Prostate gland (tissue), 2 donors: Measurements from ENCODE around the gene UBD. TPM values are rescaled to one million over a fixed set of nuclear protein-coding genes. Genes with fewer than 3 reads are reported as not detected.

ENCODE experiments used
- DNase-seq: peaks from one replicate; pipeline ENCODE4 v3.0.0-alpha.2; 2019; ENCODE audit warnings: low spot score
- H3K27ac ChIP-seq, 2 donors: fragments of 200-600 bp; sonication (generic); 2 replicates each; pipeline ENCODE4 v1.5.1; 2017 to 2019
- H3K27me3 ChIP-seq: fragments of 200-600 bp; sonication (generic); replicated peaks from 2 replicates; pipeline ENCODE4 v1.5.1; 2019; ENCODE audit not compliant: insufficient read depth
- H3K36me3 ChIP-seq, 2 donors: fragments of 200-600 bp; sonication (generic); 1 replicate in 1 of 2; 2 replicates in 1 of 2; pipeline versions ENCODE4 v1.5.1 to v1.8.1; 2017 to 2019
- H3K4me1 ChIP-seq: fragments of 200-600 bp; sonication (generic); replicated peaks from 2 replicates; pipeline ENCODE4 v1.5.1; 2019
- H3K4me3 ChIP-seq, 2 donors: fragments of 200-600 bp; sonication (generic); 2 replicates each; pipeline ENCODE4 v1.5.1; 2017 to 2019
- H3K9me3 ChIP-seq: fragments of 200-600 bp; sonication (generic); 2 replicates; pipeline ENCODE4 v1.5.1; 2017
- POLR2A ChIP-seq: fragments of 450-650 bp; IDR thresholded peaks from one replicate; pipeline ENCODE4 v1.6.1; 2016; ENCODE audit warnings: antibody characterized with exemption, mild to moderate bottlenecking
- POLR2AphosphoS5 ChIP-seq: sonication (generic); formaldehyde crosslinking; IDR thresholded peaks from one replicate; pipeline ENCODE4 v1.6.1; 2017; ENCODE audit warnings: antibody characterized with exemption
- WGBS: methylation state at CpG from one replicate; pipeline ENCODE4 v1.1.5; 2018; 5-methylcytosine and 5-hydroxymethylcytosine counted together
- intact Hi-C: fragments of 100-400 bp; cut with DNase I; formaldehyde crosslinking; loops from one replicate; pipeline ENCODE4 v1.14.2; 2022
- total RNA-seq, 2 donors: library from RNA; depleted of rRNA; stranded (reverse); fragments of >200 nt; gene quantifications; one replicate each; pipeline ENCODE4 v1.1.0, GENCODE V29; 2016
- TF ChIP-seq, protein P1 (sequence below), 4 experiments: fragments of 200-600 bp in 2 of 4; fragments of 450-650 bp in 2 of 4; sonication (generic) in 2 of 4; IDR thresholded peaks; 1 replicate in 3 of 4; 2 replicates in 1 of 4; pipeline ENCODE4 v1.5.1; 2016 to 2019; ENCODE audit warnings: antibody characterized with exemption in 4 of 4, mild to moderate bottlenecking in 2 of 4, moderate library complexity in 2 of 4

Gene UBD
- total RNA-seq, 2 donors from 2014 or later: 2.0 to 11.3 TPM

DNA sequence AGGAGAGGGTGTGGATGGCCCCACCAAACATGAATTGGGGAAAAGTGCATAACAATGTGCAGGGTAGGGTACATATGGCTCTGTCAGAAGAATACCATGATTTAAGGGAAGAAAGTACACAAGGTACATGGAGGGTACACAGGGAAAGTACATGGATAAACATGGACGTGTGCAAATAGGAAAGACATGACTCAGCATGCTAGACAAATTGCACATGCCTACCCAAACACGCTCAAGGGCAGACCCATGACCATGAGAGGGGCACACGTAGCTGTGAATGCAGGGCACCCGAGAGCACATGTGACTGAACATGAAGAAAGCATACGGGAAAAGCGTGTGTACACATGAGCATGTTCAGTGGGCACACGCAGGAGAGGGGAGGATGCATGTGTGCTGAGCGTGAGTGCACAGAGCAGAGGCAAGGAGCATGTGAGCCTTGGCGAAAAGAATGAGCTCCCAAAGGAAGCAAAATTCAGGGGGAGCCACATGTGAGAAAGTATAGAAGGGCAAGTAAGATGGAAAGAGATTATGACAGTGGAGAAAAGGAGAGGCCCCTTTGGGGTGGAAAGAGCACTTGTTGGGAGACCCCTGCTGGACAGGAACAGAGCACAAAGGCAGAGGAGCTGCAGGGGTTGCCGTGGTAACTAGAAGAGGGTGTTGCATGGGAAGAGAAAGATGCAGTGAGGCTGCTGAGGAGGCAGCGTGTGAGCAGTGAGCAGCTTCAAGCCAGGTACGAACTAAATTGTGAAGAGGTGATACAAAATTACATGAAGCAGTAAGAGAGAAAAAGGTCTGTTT is 43.2 kb upstream of the UBD start:
- Histone ChIP-seq H3K36me3 (peaks cover 0 to 10% of the 10 kb centered on the region in 2 donors), H3K4me3 (no peak overlapping the region), H3K27ac (no peak overlapping the region), H3K27me3 (no peaks in the 10 kb centered on the region), H3K9me3 (no peaks in the 10 kb centered on the region), H3K4me1 (no peaks in the 10 kb centered on the region)
- WGBS: 73% methylated on average over 12 of the region's 12 CpGs
- DNase-seq: no peak
- intact Hi-C loops: no loop called here
- TF ChIP-seq, protein P1, sequence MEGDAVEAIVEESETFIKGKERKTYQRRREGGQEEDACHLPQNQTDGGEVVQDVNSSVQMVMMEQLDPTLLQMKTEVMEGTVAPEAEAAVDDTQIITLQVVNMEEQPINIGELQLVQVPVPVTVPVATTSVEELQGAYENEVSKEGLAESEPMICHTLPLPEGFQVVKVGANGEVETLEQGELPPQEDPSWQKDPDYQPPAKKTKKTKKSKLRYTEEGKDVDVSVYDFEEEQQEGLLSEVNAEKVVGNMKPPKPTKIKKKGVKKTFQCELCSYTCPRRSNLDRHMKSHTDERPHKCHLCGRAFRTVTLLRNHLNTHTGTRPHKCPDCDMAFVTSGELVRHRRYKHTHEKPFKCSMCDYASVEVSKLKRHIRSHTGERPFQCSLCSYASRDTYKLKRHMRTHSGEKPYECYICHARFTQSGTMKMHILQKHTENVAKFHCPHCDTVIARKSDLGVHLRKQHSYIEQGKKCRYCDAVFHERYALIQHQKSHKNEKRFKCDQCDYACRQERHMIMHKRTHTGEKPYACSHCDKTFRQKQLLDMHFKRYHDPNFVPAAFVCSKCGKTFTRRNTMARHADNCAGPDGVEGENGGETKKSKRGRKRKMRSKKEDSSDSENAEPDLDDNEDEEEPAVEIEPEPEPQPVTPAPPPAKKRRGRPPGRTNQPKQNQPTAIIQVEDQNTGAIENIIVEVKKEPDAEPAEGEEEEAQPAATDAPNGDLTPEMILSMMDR (IDR thresholded peaks at IDR 0.05): no peak
- no peak for TF ChIP-seq POLR2AphosphoS5
- no peak for TF ChIP-seq POLR2A

- no peak for DNase-seq
- Histone ChIP-seq H3K36me3 (no peaks in the 10 kb centered on the region), H3K27ac (no peak overlapping the region), H3K9me3 (no peaks in the 10 kb centered on the region), H3K27me3 (no peaks in the 10 kb centered on the region), H3K4me3 (no peak overlapping the region), H3K4me1 (no peaks in the 10 kb centered on the region)
- 49% methylated on average over 2 of the region's 2 CpGs for WGBS
- TF ChIP-seq POLR2AphosphoS5 (no peak), POLR2A (no peak)
- TF ChIP-seq, protein P1 (IDR thresholded peaks at IDR 0.05): no peak
- intact Hi-C loops: no loop called here
These were observed 38.7 kb upstream of the UBD start for GRCh38 chr6:29598172-29598747.

DNA sequence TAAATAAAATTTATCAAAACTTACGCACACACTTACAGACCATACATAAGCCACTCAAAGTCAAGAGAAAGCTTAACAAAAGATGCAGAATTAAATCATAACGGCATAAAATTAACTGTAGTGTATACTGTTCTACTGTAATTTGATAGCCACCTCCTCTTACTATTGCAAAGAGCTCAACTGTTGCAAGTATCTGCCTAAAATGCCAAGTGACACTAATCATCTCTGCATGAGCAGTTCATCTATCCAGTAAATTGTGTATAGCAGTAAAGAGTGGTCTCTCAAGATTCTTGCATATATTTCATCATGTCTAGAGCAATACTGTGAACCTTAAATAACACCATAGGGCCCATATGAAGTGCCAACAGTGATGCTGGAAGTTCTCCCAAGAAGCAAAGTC is 37.7 kb upstream of the UBD start:
- DNase-seq: no peak
- intact Hi-C loops: no loop called here
- Histone ChIP-seq H3K4me1 (no peaks in the 10 kb centered on the region), H3K27ac (no peak overlapping the region), H3K36me3 (no peaks in the 10 kb centered on the region), H3K4me3 (no peak overlapping the region), H3K27me3 (no peaks in the 10 kb centered on the region), H3K9me3 (no peaks in the 10 kb centered on the region)
- TF ChIP-seq, protein P1 (IDR thresholded peaks at IDR 0.05): no peak
- no peak for TF ChIP-seq POLR2A
- no peak for TF ChIP-seq POLR2AphosphoS5
- WGBS: 69% methylated on average over 2 of the region's 2 CpGs

GRCh38 chr6:29596381-29596900 is 36.9 kb upstream of the UBD start:
- H3K36me3 ChIP-seq: no peaks in the 10 kb centered on the region
- intact Hi-C loops: no loop called here
- 82% methylated on average over 6 of the region's 6 CpGs for WGBS
- H3K27me3 ChIP-seq: no peaks in the 10 kb centered on the region
- H3K4me1 ChIP-seq: no peaks in the 10 kb centered on the region
- H3K9me3 ChIP-seq: no peaks in the 10 kb centered on the region
- H3K4me3 ChIP-seq: no peak overlapping the region
- H3K27ac ChIP-seq: no peak overlapping the region
- no peak for DNase-seq
- TF ChIP-seq POLR2AphosphoS5 (no peak), POLR2A (no peak)
- TF ChIP-seq, protein P1 (IDR thresholded peaks at IDR 0.05): no peak
